GM18502 (cell line): Measurements from ENCODE around the gene ITSN1.
"Not testable (repeated sequence)": the region's sequence is repeated elsewhere in the genome, so short reads cannot be mapped to it uniquely, and the experiment has no call there.

Source experiments
- ATAC-seq: cut with Tn5 transposase; IDR thresholded peaks from one replicate; pipeline ENCODE4 v1.9.1; 2021; ENCODE audit warnings: mild to moderate bottlenecking; ENCODE audit not compliant: unreplicated experiment, poor library complexity

Gene ITSN1

DNA sequence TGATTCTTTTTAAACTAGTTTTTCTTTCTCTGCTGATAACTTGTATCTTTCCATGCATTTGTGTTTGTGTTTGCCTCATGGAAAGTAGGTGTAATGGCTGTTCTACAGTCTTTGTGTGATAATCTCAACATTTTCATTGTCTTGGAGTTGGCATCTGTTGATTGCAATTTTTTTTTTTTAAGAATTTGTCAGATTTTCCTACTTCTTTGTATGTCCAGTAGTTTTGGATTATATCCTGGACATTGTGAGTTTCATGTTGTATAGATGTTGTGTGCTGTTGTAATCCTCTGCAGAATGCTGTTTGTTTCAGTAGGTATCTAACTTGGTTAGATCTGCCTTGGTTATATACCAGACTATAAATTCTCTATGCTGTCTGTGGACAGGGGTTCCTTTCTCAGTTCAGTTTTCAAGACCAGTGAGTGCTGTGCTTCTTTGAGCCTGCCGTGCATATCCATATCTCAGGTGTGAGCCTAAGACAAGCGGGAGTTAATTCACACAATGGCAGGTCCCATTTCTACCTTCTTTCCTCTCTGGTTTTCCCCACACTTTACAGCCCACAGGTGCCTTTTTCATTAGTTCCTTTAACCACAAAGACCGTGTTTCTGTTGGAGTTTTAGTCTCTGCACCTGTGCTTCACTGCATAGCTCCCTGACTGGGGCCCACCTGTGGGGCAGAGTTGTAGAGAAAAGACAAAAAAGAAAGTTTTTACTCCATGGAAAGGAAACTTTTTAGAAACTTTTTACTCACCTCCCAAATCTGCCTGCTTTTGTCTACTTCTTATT is 69.9 kb downstream of the ITSN1 start:
- ATAC-seq: no peak

GRCh38 chr21:33721081-33721480 is 78.8 kb downstream of the ITSN1 start:
- no peak for ATAC-seq

- ATAC-seq: not testable (repeated sequence)
Observed at GRCh38 chr21:33729139-33729538, 86.8 kb downstream of the ITSN1 start.

DNA sequence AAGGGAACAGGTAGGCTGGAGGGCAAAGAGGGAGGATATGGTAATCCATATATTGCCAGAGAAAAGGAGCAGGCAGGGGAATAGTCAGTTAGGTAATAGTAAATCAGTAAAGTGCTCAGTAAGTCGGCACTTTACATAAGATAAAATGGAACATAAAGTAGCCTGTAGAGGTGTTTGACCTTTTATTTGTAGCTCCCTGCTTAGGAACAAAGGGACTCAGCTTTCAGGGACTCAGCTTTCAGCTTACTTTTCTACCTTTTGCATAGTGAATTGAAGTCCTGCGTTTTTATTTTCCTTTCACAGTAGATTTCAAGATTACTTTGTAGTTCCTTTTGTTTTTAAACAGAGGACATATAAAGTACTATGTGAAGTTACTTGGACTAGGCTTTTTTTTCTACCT is 87.3 kb downstream of the ITSN1 start:
- ATAC-seq: no peak

DNA sequence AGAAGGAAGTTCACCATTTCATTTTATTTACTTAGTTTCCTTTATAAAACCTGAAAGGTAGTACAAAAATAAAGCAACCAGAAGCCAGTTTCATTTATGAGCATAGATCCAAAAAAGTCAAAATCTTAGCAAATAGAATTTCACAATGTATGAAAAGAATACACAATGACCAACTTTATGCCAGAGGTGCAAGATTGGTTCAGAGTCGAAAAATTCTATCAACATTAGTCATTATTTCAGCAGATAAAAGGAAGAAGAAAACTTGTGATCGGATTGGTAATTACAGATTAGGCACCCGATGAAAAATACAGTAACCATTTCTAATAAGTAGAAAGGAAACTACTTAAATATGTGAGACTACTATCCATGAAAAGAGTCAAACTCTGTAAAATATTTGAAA is 89.1 kb downstream of the ITSN1 start:
- ATAC-seq: no peak

- no peak for ATAC-seq
Observed at GRCh38 chr21:33732038-33732437, 89.7 kb downstream of the ITSN1 start.

DNA sequence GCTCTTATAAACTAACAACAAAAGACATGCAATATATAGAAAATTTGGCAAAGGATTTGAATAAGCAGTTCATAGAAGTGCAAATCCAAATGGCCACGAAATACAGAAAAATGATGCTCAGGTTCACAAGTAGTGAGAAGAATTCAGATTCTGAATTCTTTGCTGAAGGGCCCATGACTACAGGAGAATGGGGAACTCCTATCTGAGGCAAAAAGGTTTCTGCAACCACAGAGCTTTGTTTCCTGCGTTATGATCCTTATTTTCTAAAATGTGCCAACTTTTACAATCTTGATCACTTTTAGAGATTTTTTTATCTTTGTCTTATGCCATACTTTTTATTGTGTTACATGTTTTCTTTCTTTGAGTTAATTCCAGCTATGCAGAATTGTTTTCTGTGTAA is 91.3 kb downstream of the ITSN1 start:
- no peak for ATAC-seq

GRCh38 chr21:33734291-33734690 is 92.0 kb downstream of the ITSN1 start:
- ATAC-seq: no peak

DNA sequence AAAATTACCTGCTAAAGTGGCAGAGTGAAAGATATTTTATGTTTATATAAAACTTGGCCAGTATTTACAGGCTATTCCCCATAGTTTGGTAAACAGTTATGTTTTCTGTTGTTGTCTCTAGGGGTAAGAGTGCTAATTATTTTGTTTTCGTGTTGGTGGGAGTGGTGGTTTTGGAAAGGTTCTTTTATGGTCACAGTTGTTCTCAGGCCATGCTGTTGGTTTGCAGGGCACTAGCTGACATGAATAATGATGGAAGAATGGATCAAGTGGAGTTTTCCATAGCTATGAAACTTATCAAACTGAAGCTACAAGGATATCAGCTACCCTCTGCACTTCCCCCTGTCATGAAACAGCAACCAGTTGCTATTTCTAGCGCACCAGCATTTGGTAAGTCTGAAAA is 92.5 kb downstream of the ITSN1 start:
- ATAC-seq: no peak

DNA sequence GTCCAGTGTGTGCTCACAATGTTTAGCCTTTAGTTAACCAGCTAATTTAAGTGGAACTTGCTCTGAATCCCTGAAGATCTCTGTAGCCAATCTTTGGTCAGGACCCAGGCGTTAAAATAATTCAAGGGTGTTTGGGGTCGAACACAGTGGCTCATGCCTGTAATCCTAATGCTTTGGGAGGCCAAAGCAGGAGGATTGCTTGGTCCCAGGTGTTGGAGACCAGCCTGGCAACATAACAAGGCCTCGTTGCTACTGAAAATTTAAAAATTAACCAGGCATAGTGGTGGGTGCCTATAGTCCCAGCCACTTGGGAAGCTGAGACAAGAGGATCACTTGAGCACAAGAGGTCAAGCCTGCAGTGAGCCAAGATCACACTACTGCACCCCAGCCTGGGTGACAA is 94.3 kb downstream of the ITSN1 start:
- no peak for ATAC-seq

- ATAC-seq: no peak
Observed at GRCh38 chr21:33739701-33740100, 97.4 kb downstream of the ITSN1 start.

- ATAC-seq: no peak
Observed at GRCh38 chr21:33747420-33747819, 105.1 kb downstream of the ITSN1 start.

DNA sequence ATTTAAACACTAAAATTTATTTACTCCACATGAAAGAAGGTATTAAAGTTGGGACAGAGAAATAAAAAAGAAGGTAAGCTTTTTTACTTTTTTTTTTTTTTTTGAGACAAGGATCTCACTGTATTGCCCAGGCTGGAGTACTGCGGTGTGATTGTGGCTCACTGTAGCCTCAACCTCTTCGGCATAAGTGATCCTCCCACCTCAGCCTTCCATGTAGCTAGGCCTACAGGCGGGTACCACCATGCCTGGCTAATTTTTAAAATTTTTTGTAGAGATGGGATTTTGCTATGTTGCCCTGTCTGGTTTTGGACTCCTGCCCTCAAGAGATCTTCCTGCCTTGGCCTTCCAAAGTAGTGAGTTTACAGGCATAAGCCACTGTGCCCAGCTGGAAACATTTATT is 106.6 kb downstream of the ITSN1 start:
- no peak for ATAC-seq

DNA sequence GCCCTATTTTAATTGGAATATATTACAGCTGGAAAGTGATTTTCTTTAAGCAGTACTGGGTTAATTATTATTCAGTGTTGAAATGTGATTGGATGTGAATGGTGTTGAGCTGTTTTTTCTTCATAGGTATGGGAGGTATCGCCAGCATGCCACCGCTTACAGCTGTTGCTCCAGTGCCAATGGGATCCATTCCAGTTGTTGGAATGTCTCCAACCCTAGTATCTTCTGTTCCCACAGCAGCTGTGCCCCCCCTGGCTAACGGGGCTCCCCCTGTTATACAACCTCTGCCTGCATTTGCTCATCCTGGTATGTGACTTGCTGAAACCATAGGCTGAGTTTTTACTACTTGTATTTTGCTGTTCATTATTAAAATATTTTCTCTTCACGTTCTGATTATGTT is 107.7 kb downstream of the ITSN1 start:
- ATAC-seq: no peak

GRCh38 chr21:33751120-33751519 is 108.8 kb downstream of the ITSN1 start:
- no peak for ATAC-seq

DNA sequence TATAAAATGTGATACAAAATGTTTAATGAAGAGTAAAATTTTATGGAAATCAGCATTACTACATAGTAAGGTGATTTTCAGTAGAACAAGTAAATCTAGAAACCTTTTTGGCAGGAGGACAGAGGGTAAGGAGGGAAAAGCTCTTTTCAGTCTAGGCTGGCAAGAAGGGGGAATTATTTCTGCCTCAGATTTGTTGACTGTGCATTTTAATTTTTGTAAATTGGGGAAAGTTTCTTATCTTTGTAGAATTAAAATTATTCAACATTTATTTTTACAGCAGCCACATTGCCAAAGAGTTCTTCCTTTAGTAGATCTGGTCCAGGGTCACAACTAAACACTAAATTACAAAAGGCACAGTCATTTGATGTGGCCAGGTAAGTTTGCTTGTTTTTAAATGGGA is 109.2 kb downstream of the ITSN1 start:
- no peak for ATAC-seq

GRCh38 chr21:33752260-33752659 is 110.0 kb downstream of the ITSN1 start:
- ATAC-seq: no peak

GRCh38 chr21:33753886-33754285 is 111.6 kb downstream of the ITSN1 start:
- ATAC-seq: no peak

- ATAC-seq: no peak
Observed at GRCh38 chr21:33754481-33754880, 112.2 kb downstream of the ITSN1 start.

DNA sequence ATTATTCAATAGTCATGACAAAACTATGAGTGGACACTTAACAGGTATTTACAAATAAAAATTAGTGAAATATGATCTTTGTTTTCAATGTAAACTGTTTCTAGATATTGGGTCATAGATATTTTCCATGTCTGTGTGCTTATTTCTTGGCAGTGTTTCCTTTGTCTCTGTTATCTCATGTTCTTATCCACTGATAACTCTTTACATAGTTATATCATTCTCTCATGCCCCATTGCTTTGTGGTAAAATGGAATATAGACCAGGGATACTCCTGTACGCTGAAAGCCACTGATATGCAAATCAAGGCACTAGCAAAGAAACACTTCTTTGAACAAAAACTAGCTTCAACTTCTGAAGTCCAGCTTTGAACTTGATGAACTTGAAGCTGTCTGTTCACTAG is 113.1 kb downstream of the ITSN1 start:
- no peak for ATAC-seq

GRCh38 chr21:33760641-33761440 is 118.5 kb downstream of the ITSN1 start:
- no peak for ATAC-seq
